Cardiac muscle cell (in vitro differentiated cells and primary cell): ENCODE results near the gene PEX14. TPM values are rescaled to one million over a fixed set of nuclear protein-coding genes. Genes with fewer than 3 reads are reported as not detected.
A peak's percentile ranks its signal among the peaks of the same experiment; 100 is the strongest.

Experiments
- DNase-seq, 2 donors: peaks; one replicate each; pipeline versions ENCODE4 v3.0.0 to v3.0.0-alpha.2; 2010 to 2017; ENCODE audit warnings: low read depth in 1 of 2, low spot score in 1 of 2
- H3K27ac ChIP-seq: fragments of 200-600 bp; sonication (generic); 2 replicates; pipeline ENCODE4 v1.5.1; 2016
- H3K27me3 ChIP-seq: fragments of 200-600 bp; sonication (generic); 2 replicates; pipeline ENCODE4 v1.6.0; 2016; ENCODE audit warnings: control low read depth
- H3K36me3 ChIP-seq: fragments of 200-600 bp; sonication (generic); 2 replicates; pipeline ENCODE4 v1.5.1; 2016; ENCODE audit warnings: control low read depth
- H3K4me1 ChIP-seq: fragments of 200-600 bp; sonication (generic); 2 replicates; pipeline ENCODE4 v1.8.1; 2017; ENCODE audit warnings: low read depth, mild to moderate bottlenecking, mixed run types
- H3K4me3 ChIP-seq: fragments of 200-600 bp; sonication (generic); 2 replicates; pipeline ENCODE4 v1.5.1; 2016; ENCODE audit warnings: mild to moderate bottlenecking
- H3K9me3 ChIP-seq: fragments of 200-600 bp; sonication (generic); 2 replicates; pipeline ENCODE4 v1.5.1; 2017; ENCODE audit warnings: low read depth, mild to moderate bottlenecking, control low read depth
- CTCF ChIP-seq: IDR thresholded peaks from 2 replicates; pipeline ENCODE4 v1.5.1; 2012; ENCODE audit warnings: low read depth, mild to moderate bottlenecking, low read length
- polyA plus RNA-seq: library from polyadenylated mRNA; unstranded; fragments of >200 nt; fragmentation: Nextera tagmentation; extraction: Ambion mirVana; gene quantifications from 2 replicates; pipeline ENCODE4 v1.2.1, GENCODE V29; 2016
- total RNA-seq: library from RNA; depleted of rRNA; stranded (reverse); fragments of >200 nt; gene quantifications from 2 replicates; pipeline ENCODE4 v1.2.3, GENCODE V29; 2016

The PEX14 gene
- total and polyA plus RNA-seq, 2 experiments from 2014 or later, result 25.0 to 32.1 TPM

- Histone ChIP-seq H3K36me3 (peaks cover 53% of the 10 kb centered on the region), H3K27ac (no peak overlapping the region), H3K27me3 (peaks cover 11% of the 10 kb centered on the region), H3K9me3 (no peaks in the 10 kb centered on the region), H3K4me3 (no peak overlapping the region), H3K4me1 (peaks cover 14% of the 10 kb centered on the region)
- TF ChIP-seq CTCF, result no peak
- peak in 1 of 2 donors; percentile 49 for DNase-seq
Measured at GRCh38 chr1:10648689-10649516, 174.2 kb downstream of the PEX14 start.

DNA sequence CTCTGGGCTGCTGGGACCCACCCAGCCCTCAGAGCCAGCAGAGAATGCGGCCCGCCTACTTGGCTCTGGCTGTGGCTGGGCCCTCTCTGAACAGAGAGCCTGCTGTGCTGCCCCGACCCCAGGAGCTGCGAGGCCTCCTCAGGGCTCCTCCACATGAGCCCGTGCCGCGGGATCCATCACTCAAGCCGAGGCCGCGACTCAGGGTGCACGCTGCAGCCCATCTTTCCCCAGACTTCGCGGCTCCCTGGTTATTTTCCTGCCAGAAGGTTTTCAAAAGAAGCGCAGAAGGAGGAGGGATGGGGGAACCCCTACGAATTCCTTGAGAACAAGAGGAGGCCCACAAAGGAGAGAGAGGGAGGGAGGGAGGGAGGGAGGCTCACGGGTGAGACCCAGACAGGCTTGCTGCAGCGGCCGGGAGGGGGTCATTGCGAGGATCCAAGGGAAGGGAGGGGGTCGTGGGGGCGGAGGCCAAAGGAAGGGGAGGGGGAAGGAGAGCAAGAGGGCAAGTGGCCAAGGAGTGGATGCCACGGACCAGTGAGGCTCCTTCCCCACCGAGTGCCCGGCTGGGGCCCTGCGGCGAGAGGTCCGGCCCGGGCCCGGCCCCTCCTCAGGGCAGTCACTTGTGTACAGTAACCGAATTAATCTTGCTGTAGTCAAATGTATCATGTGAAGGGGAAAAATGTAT, 174.9 kb downstream of the PEX14 start:
- no peak for DNase-seq
- TF ChIP-seq CTCF, result no peak
- H3K4me3 ChIP-seq, result no peak overlapping the region
- H3K4me1 ChIP-seq, result peaks cover 14% of the 10 kb centered on the region
- peaks cover 50% of the 10 kb centered on the region for H3K36me3 ChIP-seq
- peaks cover 11% of the 10 kb centered on the region for H3K27me3 ChIP-seq
- H3K9me3 ChIP-seq, result no peaks in the 10 kb centered on the region
- no peak overlapping the region for H3K27ac ChIP-seq

DNA sequence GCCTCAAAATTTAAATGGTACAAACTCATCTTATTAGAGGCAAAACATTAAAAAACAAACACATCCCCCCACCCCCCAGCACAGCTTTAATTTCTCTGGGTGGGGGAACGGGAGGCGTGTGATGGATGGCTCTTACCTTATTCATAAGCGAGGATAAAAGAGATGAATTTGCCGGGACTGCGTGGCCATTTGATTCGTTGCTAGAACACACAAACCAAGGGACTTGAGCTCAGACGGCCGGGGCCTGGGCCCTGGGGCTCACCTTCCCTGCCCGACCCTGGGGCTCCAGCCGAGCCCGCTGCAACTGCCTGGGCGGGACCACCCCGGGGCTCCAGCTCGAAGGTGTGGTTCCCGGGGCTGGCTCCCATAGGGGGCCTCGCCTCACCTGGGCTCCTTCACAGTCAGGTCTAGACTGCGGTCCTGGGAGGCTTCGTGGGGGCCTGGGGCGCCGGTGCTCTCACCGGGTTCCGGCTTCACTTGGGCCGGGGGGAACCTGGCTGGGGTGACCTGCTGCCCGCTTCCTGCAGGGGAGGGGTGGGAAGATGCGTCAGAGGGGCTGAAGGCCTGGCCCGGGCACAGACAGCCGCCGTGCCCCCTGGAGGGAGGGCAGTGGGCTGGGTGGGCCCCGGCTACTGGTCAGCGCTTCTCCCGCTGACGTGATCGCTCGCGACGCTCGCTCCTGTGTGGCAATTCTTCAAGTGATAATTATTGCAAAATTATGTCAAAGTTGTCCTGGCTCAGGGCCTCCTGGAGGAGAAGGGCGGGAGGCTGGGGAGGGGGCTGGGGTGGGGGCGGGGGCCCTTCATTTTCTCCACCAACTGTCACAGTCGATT, 176.0 kb downstream of the PEX14 start:
- peaks cover 14% of the 10 kb centered on the region for H3K4me1 ChIP-seq
- H3K27me3 ChIP-seq, result peaks cover 11% of the 10 kb centered on the region
- H3K27ac ChIP-seq, result no peak overlapping the region
- H3K9me3 ChIP-seq, result no peaks in the 10 kb centered on the region
- no peak for DNase-seq
- peaks cover 40% of the 10 kb centered on the region for H3K36me3 ChIP-seq
- no peak overlapping the region for H3K4me3 ChIP-seq
- TF ChIP-seq CTCF, result no peak

DNA sequence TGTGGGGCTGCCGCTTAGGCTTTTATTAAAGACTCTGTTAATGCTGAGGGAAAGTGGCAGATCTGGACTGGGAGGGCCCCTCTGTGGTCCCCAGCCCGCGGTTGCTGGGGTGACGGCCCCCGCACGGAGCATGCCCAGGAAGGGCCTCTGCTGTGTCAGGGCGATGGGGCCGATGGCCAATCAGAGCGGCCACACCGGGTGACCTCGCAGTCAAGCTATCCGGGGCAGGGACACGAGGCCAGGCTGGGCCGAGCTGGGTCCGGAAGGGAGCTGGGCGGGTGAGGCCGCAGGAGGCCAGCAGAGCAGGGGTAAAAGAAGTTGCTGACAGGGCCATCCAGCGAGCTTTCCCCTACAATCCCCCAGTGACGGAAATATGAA, 176.6 kb downstream of the PEX14 start:
- TF ChIP-seq CTCF, result no peak
- peaks cover 11% of the 10 kb centered on the region for H3K27me3 ChIP-seq
- peaks cover 14% of the 10 kb centered on the region for H3K4me1 ChIP-seq
- no peak overlapping the region for H3K27ac ChIP-seq
- H3K4me3 ChIP-seq, result no peak overlapping the region
- H3K36me3 ChIP-seq, result peaks cover 39% of the 10 kb centered on the region
- peak in 1 of 2 donors; percentile 14 for DNase-seq
- H3K9me3 ChIP-seq, result no peaks in the 10 kb centered on the region

GRCh38 chr1:10651793-10652192, 177.0 kb downstream of the PEX14 start:
- Histone ChIP-seq H3K36me3 (peaks cover 35% of the 10 kb centered on the region), H3K4me3 (no peak overlapping the region), H3K27me3 (peaks cover 11% of the 10 kb centered on the region), H3K4me1 (peaks cover 14% of the 10 kb centered on the region), H3K27ac (no peak overlapping the region), H3K9me3 (no peaks in the 10 kb centered on the region)
- TF ChIP-seq CTCF, result no peak
- no peak for DNase-seq
